ENCODE results near the gene CCN5.
"Not testable (repeated sequence)": the region's sequence is repeated elsewhere in the genome, so short reads cannot be mapped to it uniquely, and the experiment has no call there.

Gene CCN5

DNA sequence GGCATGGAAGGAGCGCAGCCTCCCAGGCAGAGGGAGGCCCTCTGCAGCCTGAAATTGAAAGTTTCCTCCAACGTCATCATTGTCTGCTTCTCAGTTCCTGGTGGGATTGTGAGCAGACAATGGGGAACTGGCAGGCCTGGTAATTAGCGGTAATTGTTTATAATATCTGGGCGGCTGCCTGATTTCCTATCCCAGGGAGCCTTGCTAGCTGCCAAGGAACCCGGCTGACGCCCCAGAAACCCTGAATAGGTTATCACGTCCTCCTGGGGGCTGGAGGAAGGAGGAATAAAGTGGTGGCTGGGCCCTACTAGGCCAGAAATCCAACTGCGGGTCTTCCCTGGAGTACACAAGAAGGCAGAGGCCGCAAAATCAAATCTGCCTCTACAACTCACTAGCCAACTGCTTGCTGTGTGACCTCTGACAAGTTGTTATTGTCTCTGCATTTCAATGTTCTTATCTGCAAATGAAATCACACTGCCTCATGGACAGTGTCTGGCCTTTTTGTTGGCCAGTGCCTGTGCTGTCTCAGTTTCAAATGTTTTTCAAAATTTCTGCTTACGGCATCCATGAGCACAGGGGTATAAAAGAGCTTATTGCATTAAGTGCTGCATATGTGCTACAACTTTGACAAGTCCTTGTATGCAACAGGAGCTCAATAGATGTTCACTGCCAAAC lies 47.4 kb downstream of the CCN5 start:
- H3K27me3 ChIP-seq (ENCODE audit: insufficient read depth, low read length, poor library complexity, severe bottlenecking) = no peaks in the 10 kb centered on the region
- TF ChIP-seq EZH2phosphoT487 (IDR thresholded peaks at IDR 0.05; ENCODE audit: borderline replicate concordance) = no peak
- TF ChIP-seq, protein P1, sequence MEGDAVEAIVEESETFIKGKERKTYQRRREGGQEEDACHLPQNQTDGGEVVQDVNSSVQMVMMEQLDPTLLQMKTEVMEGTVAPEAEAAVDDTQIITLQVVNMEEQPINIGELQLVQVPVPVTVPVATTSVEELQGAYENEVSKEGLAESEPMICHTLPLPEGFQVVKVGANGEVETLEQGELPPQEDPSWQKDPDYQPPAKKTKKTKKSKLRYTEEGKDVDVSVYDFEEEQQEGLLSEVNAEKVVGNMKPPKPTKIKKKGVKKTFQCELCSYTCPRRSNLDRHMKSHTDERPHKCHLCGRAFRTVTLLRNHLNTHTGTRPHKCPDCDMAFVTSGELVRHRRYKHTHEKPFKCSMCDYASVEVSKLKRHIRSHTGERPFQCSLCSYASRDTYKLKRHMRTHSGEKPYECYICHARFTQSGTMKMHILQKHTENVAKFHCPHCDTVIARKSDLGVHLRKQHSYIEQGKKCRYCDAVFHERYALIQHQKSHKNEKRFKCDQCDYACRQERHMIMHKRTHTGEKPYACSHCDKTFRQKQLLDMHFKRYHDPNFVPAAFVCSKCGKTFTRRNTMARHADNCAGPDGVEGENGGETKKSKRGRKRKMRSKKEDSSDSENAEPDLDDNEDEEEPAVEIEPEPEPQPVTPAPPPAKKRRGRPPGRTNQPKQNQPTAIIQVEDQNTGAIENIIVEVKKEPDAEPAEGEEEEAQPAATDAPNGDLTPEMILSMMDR (conservative IDR thresholded peaks at IDR 0.05; ENCODE audit: low read length) = no peak

DNA sequence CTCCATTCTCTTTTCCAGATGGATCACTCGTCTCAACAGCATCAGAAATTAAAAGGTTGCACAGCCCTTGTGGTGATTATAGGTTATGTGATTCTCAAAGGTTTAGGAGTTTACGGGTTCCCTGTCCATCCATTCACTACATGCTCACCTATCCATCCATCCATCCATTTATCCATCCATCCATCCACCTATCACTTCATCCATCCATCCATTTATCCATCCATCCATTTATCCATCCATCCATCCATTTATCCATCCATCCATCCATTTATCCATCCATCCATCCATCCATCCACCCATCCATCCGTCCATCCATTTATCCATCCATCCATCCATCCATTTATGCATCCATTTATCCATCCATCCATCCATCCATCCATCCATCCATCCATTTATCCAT lies 48.6 kb downstream of the CCN5 start:
- H3K9me3 ChIP-seq (ENCODE audit: insufficient read depth, low read depth, low read length); H3K9ac ChIP-seq (ENCODE audit: low read depth, low read length, poor library complexity, severe bottlenecking); H3K36me3 ChIP-seq (ENCODE audit: insufficient read depth, low read length); H3K9me2 ChIP-seq (replicated peaks; ENCODE audit: low read depth, low read length); H3F3A ChIP-seq (ENCODE audit: low read depth); H3K4me3 ChIP-seq (ENCODE audit: low read length, poor library complexity, severe bottlenecking); H3K4me1 ChIP-seq (ENCODE audit: insufficient read depth, low read length, poor library complexity, severe bottlenecking); H3K27me3 ChIP-seq (ENCODE audit: insufficient read depth, low read length, poor library complexity, severe bottlenecking); H3K4me2 ChIP-seq (ENCODE audit: low read depth, low read length, poor library complexity, severe bottlenecking); H4K20me1 ChIP-seq (ENCODE audit: insufficient read depth, low read length, poor library complexity, severe bottlenecking); H2AFZ ChIP-seq (ENCODE audit: low read length); H3K79me2 ChIP-seq (ENCODE audit: insufficient read depth, low read length): not testable (repeated sequence)

More for the DNA sequence above, 47.4 kb downstream of the CCN5 start:
- no peaks in the 10 kb centered on the region for H3K9me3 ChIP-seq (ENCODE audit: insufficient read depth, low read depth, low read length)
- H2AFZ ChIP-seq (ENCODE audit: low read length) = no peak overlapping the region
- no peak overlapping the region for H3K9ac ChIP-seq (ENCODE audit: low read depth, low read length, poor library complexity, severe bottlenecking)
- no peaks in the 10 kb centered on the region for H3K79me2 ChIP-seq (ENCODE audit: insufficient read depth, low read length)
- no peaks in the 10 kb centered on the region for H3K9me2 ChIP-seq (replicated peaks; ENCODE audit: low read depth, low read length)
- no peaks in the 10 kb centered on the region for H3F3A ChIP-seq (ENCODE audit: low read depth)
- no peaks in the 10 kb centered on the region for H4K20me1 ChIP-seq (ENCODE audit: insufficient read depth, low read length, poor library complexity, severe bottlenecking)
- H3K4me1 ChIP-seq (ENCODE audit: insufficient read depth, low read length, poor library complexity, severe bottlenecking) = no peaks in the 10 kb centered on the region
- H3K4me2 ChIP-seq (ENCODE audit: low read depth, low read length, poor library complexity, severe bottlenecking) = no peak overlapping the region
- H3K36me3 ChIP-seq (ENCODE audit: insufficient read depth, low read length) = no peaks in the 10 kb centered on the region
- H3K4me3 ChIP-seq (ENCODE audit: low read length, poor library complexity, severe bottlenecking) = no peak overlapping the region

DNA sequence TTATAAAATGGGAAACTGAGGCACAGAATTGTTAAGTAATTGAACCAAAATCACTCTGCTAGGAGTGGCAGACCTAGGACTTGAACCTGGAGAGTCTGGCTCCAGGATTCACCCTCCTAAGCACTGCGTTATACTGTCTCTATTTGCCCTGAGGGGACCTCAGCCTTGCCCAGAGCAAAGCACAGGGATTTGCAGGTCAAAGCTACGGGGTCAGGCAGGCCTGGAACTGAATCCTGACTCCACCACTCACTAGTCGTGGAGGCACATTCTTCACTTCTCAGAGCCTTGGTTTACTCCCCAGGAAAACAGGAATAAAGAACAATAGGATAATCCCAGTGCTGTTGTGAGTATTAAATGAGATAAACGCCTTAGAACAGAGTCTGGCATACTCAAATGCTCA lies 49.9 kb downstream of the CCN5 start:
- peaks cover 8% of the 10 kb centered on the region for H3K4me1 ChIP-seq (ENCODE audit: insufficient read depth, low read length, poor library complexity, severe bottlenecking)
- H3K36me3 ChIP-seq (ENCODE audit: insufficient read depth, low read length) = no peaks in the 10 kb centered on the region
- no peaks in the 10 kb centered on the region for H3K27me3 ChIP-seq (ENCODE audit: insufficient read depth, low read length, poor library complexity, severe bottlenecking)

More for the DNA sequence above, 49.9 kb downstream of the CCN5 start:
- Histone ChIP-seq H3K9ac (ENCODE audit: low read depth, low read length, poor library complexity, severe bottlenecking) (no peak overlapping the region), H4K20me1 (ENCODE audit: insufficient read depth, low read length, poor library complexity, severe bottlenecking) (no peaks in the 10 kb centered on the region), H3K79me2 (ENCODE audit: insufficient read depth, low read length) (no peaks in the 10 kb centered on the region), H3K4me3 (ENCODE audit: low read length, poor library complexity, severe bottlenecking) (no peak overlapping the region), H3K9me3 (ENCODE audit: insufficient read depth, low read depth, low read length) (no peaks in the 10 kb centered on the region), H3F3A (ENCODE audit: low read depth) (no peaks in the 10 kb centered on the region), H3K9me2 (replicated peaks; ENCODE audit: low read depth, low read length) (no peaks in the 10 kb centered on the region), H3K4me2 (ENCODE audit: low read depth, low read length, poor library complexity, severe bottlenecking) (no peak overlapping the region), H2AFZ (ENCODE audit: low read length) (no peak overlapping the region)
- no peak for TF ChIP-seq EZH2phosphoT487 (IDR thresholded peaks at IDR 0.05; ENCODE audit: borderline replicate concordance)
- TF ChIP-seq, protein P1 (conservative IDR thresholded peaks at IDR 0.05; ENCODE audit: low read length) = no peak
